Stimulated activated CD8-positive, alpha-beta memory T cell treated with anti-CD3 and anti-CD28 coated beads, Interleukin-7, amount 100 ng/mL, for 48 hours (primary cell): Measurements from ENCODE around the gene OR52E8.
A peak's percentile ranks its signal among the peaks of the same experiment; 100 is the strongest.

Source experiments
- DNase-seq, 2 donors: peaks; one replicate each; pipeline ENCODE4 v3.0.0-alpha.2; 2020; ENCODE audit warnings: low read depth in 1 of 2; ENCODE audit errors: extremely low read depth in 1 of 2

Gene OR52E8

DNA sequence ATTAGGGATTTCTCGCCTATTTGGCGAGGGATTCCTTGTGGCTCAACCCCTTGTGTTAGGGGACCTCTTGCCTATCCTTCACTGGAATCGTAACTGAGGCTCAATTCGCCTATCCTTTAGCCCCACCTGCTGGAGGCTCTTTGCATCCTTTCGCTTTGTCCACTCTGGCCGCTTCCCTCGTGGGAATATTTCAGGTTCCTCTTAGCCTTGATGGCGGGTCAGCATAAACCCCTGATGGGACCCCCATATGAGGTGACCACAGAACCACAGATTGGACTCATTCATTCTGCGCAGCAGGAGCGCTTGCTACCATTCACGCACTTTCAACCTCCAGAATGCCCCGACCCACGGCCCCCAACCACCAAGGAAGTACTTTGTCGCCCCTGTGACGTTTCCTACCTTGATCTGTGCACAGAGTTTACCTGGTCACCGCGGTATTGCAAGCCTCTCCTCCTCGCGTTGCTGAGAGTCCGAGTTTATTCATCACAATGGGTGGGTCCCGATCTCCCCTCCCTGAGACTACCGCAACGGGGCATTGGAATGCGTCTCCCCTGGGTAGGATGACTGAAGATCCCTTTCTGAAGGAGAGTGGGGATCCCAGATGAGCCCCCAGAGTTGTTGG, 48.9 kb downstream of the OR52E8 start, which contains the start of gene OR52N2:
TSS of gene OR52N2 (plus strand) at position 425 of the 622 bp plus-strand sequence. CDS start 11,412 bp downstream, outside the sequence.
- peak in 1 of 2 donors; percentile 28 for DNase-seq

DNA sequence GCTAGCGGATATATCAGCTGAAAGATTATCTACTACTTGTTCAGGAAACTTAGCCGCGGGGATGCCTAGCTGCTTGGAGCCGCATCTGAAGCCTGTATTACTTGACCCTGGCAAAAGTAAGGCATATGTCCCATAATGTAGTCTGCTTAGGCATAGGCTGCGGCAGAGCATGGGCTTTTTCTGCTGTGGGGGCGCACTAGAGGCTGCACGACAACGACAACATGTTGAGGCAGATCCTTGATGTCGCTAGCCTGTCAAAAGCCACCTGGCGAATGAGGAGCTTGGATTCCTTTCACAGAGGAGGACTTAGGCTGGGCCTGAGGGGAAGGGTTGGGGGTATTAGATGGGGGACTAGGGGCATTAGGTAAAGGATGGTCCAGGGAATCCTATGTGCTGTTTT, 49.9 kb downstream of the OR52E8 start:
- DNase-seq: no peak
